GM12878 (cell line): ENCODE results near the gene SLIRP. TPM values are rescaled to one million over a fixed set of nuclear protein-coding genes. Genes with fewer than 3 reads are reported as not detected.
A peak's percentile ranks its signal among the peaks of the same experiment; 100 is the strongest.

Experiments
- ATAC-seq: fragments of 200-7000 bp; cut with Tn5 transposase; 3 replicates; pipeline ENCODE4 v1.9.1; 2020; ENCODE audit warnings: mild to moderate bottlenecking, moderate library complexity
- BruUV-seq: library from RNA; stranded (reverse); fragments of 400-500 nt; replicated peaks from 2 replicates; lab custom pipeline; 2021; lab: Mats Ljungman, UMichigan
- CTCF ChIA-PET: fragments of 300-600 bp; sonication (Branson Sonifier 250); formaldehyde crosslinking; extraction: SDS; loops from one replicate; lab custom pipeline; 2021; ENCODE audit warnings: inconsistent platforms; lab: Yijun Ruan, JAX
- POLR2A ChIA-PET: fragments of 350-600 bp; formaldehyde crosslinking; extraction: SDS; loops from one replicate; lab custom pipeline; 2021; ENCODE audit warnings: inconsistent platforms; lab: Charles Lee
- RAD21 ChIA-PET: fragments of 300-600 bp; sonication (Branson Sonifier 250); formaldehyde crosslinking; loops from one replicate; lab custom pipeline; 2023; ENCODE audit warnings: antibody characterized with exemption; ENCODE audit not compliant: unreplicated experiment; lab: Charles Lee
- SMC1A ChIA-PET: fragments of 300-600 bp; sonication (Branson Sonifier 250); formaldehyde crosslinking; loops from one replicate; lab custom pipeline; 2023; ENCODE audit not compliant: unreplicated experiment, uncharacterized antibody; lab: Charles Lee
- DNase-seq: peaks from one replicate; pipeline ENCODE4 v3.0.0-alpha.2; 2011; ENCODE audit warnings: low read depth, low spot score
- FAIRE-seq: peaks from 3 replicates; lab custom pipeline; 2011; peaks lifted over from hg19 to GRCh38; lab: Jason Lieb, UNC
- H2AFZ ChIP-seq: 2 replicates; pipeline ENCODE4 v1.6.0; 2011; ENCODE audit warnings: low read depth, low read length, control low read depth; ENCODE audit not compliant: control insufficient read depth
- H3K27ac ChIP-seq: 2 replicates; pipeline ENCODE4 v1.5.1; 2011; ENCODE audit warnings: control low read depth; ENCODE audit not compliant: control insufficient read depth, insufficient read depth
- H3K27me3 ChIP-seq, 2 experiments: replicated peaks in 1 of 2; 2 replicates each; pipeline versions ENCODE4 v1.6.0 to v1.6.1; 2011; ENCODE audit warnings: low read length in 1 of 2; ENCODE audit not compliant: control insufficient read depth in 2 of 2, insufficient read depth in 2 of 2
- H3K36me3 ChIP-seq, 2 experiments: 2 replicates each; pipeline ENCODE4 v1.5.1; 2011; ENCODE audit warnings: low read length in 1 of 2; ENCODE audit not compliant: control insufficient read depth in 2 of 2, insufficient read depth in 2 of 2
- H3K4me1 ChIP-seq: 2 replicates; pipeline ENCODE4 v1.6.1; 2011; ENCODE audit warnings: mild to moderate bottlenecking, low read length, moderate library complexity, mixed read lengths; ENCODE audit not compliant: control insufficient read depth, insufficient read depth
- H3K4me2 ChIP-seq: 2 replicates; pipeline ENCODE4 v1.6.0; 2011; ENCODE audit warnings: control low read depth; ENCODE audit not compliant: control insufficient read depth, insufficient read depth
- H3K4me3 ChIP-seq: fragments of 200-600 bp; sonication (generic); 2 replicates; pipeline ENCODE4 v1.5.1; 2016
- H3K79me2 ChIP-seq: 2 replicates; pipeline ENCODE4 v1.6.0; 2011; ENCODE audit warnings: low read length; ENCODE audit not compliant: control insufficient read depth, insufficient read depth
- H3K9ac ChIP-seq: 2 replicates; pipeline ENCODE4 v1.8.0; 2011; ENCODE audit warnings: low read length, control low read depth, mixed read lengths; ENCODE audit not compliant: control insufficient read depth, insufficient read depth
- H3K9me3 ChIP-seq: replicated peaks from 3 replicates; pipeline ENCODE4 v1.5.1; 2011; ENCODE audit warnings: mild to moderate bottlenecking, low read length; ENCODE audit not compliant: control insufficient read depth, insufficient read depth
- H4K20me1 ChIP-seq: 2 replicates; pipeline ENCODE4 v1.6.0; 2011; ENCODE audit not compliant: control insufficient read depth, insufficient read depth
- FOXK2 ChIP-seq: fragments of 450-650 bp; IDR thresholded peaks from 2 replicates; pipeline ENCODE4 v1.6.1; 2017; ENCODE audit warnings: mild to moderate bottlenecking, moderate library complexity
- GABPA ChIP-seq: IDR thresholded peaks from 2 replicates; pipeline ENCODE4 v1.6.1; 2014; ENCODE audit warnings: antibody characterized with exemption, low read depth, mild to moderate bottlenecking, inconsistent platforms
- HDAC2 ChIP-seq: fragments of 200-600 bp; sonication (generic); IDR thresholded peaks from 2 replicates; pipeline ENCODE4 v1.6.1; 2017
- HDGF ChIP-seq: fragments of 450-650 bp; IDR thresholded peaks from 2 replicates; pipeline ENCODE4 v1.6.1; 2016; ENCODE audit warnings: antibody characterized with exemption
- KDM1A ChIP-seq: fragments of 200-600 bp; sonication (generic); IDR thresholded peaks from 2 replicates; pipeline ENCODE4 v1.6.1; 2016; ENCODE audit warnings: borderline replicate concordance
- NFYA ChIP-seq: IDR thresholded peaks from 2 replicates; pipeline ENCODE4 v1.6.1; 2011; ENCODE audit warnings: low read depth, mild to moderate bottlenecking, low read length, improper control_type of control experiment, borderline replicate concordance
- NR2C2 ChIP-seq: IDR thresholded peaks from 2 replicates; pipeline ENCODE4 v1.6.1; 2011; ENCODE audit warnings: borderline replicate concordance, low read depth; ENCODE audit not compliant: control insufficient read depth, insufficient read length
- RB1 ChIP-seq: fragments of 450-650 bp; formaldehyde crosslinking; IDR thresholded peaks from 2 replicates; pipeline ENCODE4 v1.6.1; 2017; ENCODE audit warnings: mild to moderate bottlenecking, borderline replicate concordance
- SREBF1 ChIP-seq: IDR thresholded peaks from 2 replicates; pipeline ENCODE4 v1.6.1; 2012; ENCODE audit warnings: mild to moderate bottlenecking, low read length
- STAT3 ChIP-seq: IDR thresholded peaks from 2 replicates; pipeline ENCODE4 v1.6.1; 2011; ENCODE audit warnings: low read depth, low read length, improper control_type of control experiment
- TAF1 ChIP-seq: IDR thresholded peaks from 2 replicates; pipeline ENCODE4 v1.6.1; 2011; ENCODE audit warnings: mild to moderate bottlenecking, low read depth, low read length, borderline replicate concordance
- TCF3 ChIP-seq: IDR thresholded peaks from 2 replicates; pipeline ENCODE4 v1.6.1; 2012; ENCODE audit warnings: low read depth, mild to moderate bottlenecking, low read length, borderline replicate concordance; ENCODE audit not compliant: insufficient read depth
- WGBS: methylation state at CpG from one replicate; pipeline ENCODE4 v1.1.6; 2016; ENCODE audit warnings: low lambda C conversion rate; ENCODE audit not compliant: insufficient replicate concordance, insufficient coverage; ENCODE audit errors: missing lambda C conversion rate; 5-methylcytosine and 5-hydroxymethylcytosine counted together
- in situ Hi-C: fragments of 300-500 bp; cut with MboI; formaldehyde crosslinking; loops from 9 replicates; pipeline ENCODE4 v1.14.3; 2018; ENCODE audit warnings: mixed read lengths
- intact Hi-C: fragments of 100-400 bp; cut with micrococcal nuclease; formaldehyde crosslinking; loops from one replicate; pipeline ENCODE4 v1.14.2; 2022; ENCODE audit not compliant: unreplicated experiment
- polyA plus RNA-seq, 11 experiments: library from polyadenylated mRNA; depleted of rRNA in 4 of 11; unstranded in 6 of 11; stranded (reverse) in 5 of 11; fragments of >200 nt; fragmentation: Nextera tagmentation in 4 of 11; fragmentation: Illumina TruSeq in 1 of 11; extraction: Ambion mirVana in 4 of 11; extraction: Trizol in 1 of 11; gene quantifications; 1 replicate in 1 of 11; 2 replicates in 10 of 11; pipeline versions ENCODE4 v1.2.1 to v1.2.3, GENCODE V29; 2011 to 2016; ENCODE audit warnings: inconsistent platforms in 2 of 11, missing spikeins in 2 of 11, low read depth in 1 of 11
- total RNA-seq, 4 experiments: library from RNA; depleted of rRNA in 3 of 4; stranded (reverse); fragments of >200 nt in 3 of 4; fragmentation: Illumina TruSeq in 1 of 4; extraction: Trizol in 1 of 4; gene quantifications; 2 replicates each; pipeline versions ENCODE4 v1.2.1 to v1.2.3, GENCODE V29; 2013 to 2021
- TF ChIP-seq, protein P1 (sequence below): fragments of 150-350 bp; IDR thresholded peaks from 2 replicates; pipeline ENCODE4 v1.6.1; 2014; ENCODE audit warnings: mild to moderate bottlenecking, low read depth, low read length
- TF ChIP-seq, protein P2 (sequence below): IDR thresholded peaks from 2 replicates; pipeline ENCODE4 v1.6.1; 2012; ENCODE audit warnings: low read depth, low read length, improper control_type of control experiment
- TF ChIP-seq, protein P3 (sequence below): IDR thresholded peaks from 2 replicates; pipeline ENCODE4 v1.6.1; 2011; ENCODE audit warnings: low read depth, mild to moderate bottlenecking, low read length, moderate library complexity, borderline replicate concordance; ENCODE audit errors: extremely low read depth
- TF ChIP-seq, protein P4 (sequence below): fragments of 450-650 bp; conservative IDR thresholded peaks from 2 replicates; pipeline ENCODE4 v1.6.1; 2017; ENCODE audit warnings: mild to moderate bottlenecking, moderate library complexity

The SLIRP gene
- total and polyA plus RNA-seq, 10 of the 15 experiments (the other 5 are each of a cell fraction or from before 2014, with no cell fraction given) = 196 to 1,510 (median 596) TPM

DNA sequence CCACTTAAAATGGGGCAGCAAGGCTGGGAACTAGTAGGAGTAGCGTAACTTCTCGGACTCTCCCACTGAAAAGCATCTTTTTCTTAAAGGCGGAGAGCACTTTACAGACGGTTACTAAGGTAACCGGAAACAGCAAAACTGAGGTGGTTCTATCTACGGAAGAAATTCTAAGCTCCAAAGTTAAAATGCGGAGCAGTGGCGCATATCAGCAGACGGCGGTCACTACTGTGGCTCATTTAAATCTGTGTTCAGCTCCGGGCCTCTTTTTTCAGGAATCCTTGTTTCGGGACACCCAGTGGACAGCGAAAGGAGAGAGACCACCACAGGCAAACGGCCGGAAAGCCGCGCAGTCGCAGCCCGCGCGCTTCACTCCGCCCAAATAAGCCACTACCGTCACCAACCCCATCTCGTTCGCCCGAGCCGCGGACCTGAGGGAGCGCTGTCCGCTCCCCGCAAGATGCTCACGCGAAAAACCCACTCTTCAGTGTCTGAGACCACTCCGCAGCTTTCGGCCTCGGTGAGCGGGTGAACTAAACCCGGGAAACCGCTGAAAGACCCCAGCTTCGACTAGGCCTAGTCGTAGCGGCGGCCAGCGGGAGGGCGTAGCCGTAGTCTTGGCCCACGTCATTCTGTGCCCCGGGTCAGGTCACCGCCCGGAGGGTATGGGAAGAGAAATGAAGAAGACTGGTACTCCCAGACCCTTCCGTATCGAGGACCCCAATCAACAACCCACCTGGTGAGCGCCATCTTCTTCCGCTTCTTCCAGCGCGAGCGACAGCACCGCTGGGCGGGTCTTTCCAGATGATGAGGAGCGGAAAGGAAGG, 52.7 kb downstream of the SLIRP start, which contains the start of gene SNW1:
Gene SNW1 (minus strand): TSS at position 776 of the 824 bp plus-strand sequence. CDS start 29 bp downstream, at position 747.
- H3K4me2 ChIP-seq = peak within 1 kb of the TSS; percentile 81
- peak within 1 kb of the TSS; percentile 98 for H2AFZ ChIP-seq
- peak within 1 kb of the TSS; percentile 82 for H3K27ac ChIP-seq
- peak within 1 kb of the TSS; percentile 88 for H3K4me3 ChIP-seq
- H3K9ac ChIP-seq = peak within 1 kb of the TSS; percentile 84
- no peaks in the 10 kb centered on the region; the same call in 2 of the 3 replicates for H3K9me3 ChIP-seq
- H3K36me3 ChIP-seq = no peaks in the 10 kb centered on the region
- ChIA-PET SMC1A (interaction anchor here (0.6 to 1.5 kb wide), 5 partner anchors 10 to 406 kb away, joined by 3 to 5 read pairs (median 3); no protein-coding TSS in a partner anchor), CTCF (interaction anchor here (1.1 to 2.3 kb wide), 5 partner anchors 9 to 303 kb away, joined by 3 to 11 read pairs (median 4); partner anchors contain the start of genes ADCK1 and AHSA1), RAD21 (interaction anchor here (1.5 kb wide), 1 partner anchor 43 kb away, joined by 3 read pairs; no protein-coding TSS in a partner anchor), POLR2A (interaction anchor here (1.1 to 1.4 kb wide), 2 partner anchors 39 to 54 kb away, joined by 3 read pairs; partner anchors contain the start of gene ADCK1)
- H3K79me2 ChIP-seq = peaks cover 40% of the 10 kb centered on the region
- peaks cover 2% of the 10 kb centered on the region for H3K4me1 ChIP-seq
- TSS peak; percentile 67 for BruUV-seq
- no peak for FAIRE-seq
- in situ Hi-C loops = no loop called here
- under 1% methylated on average over 60 of the region's 60 CpGs for WGBS
- intact Hi-C loops = loop anchor here (1.0 to 2.0 kb wide), 3 partner anchors 40 to 304 kb away; partner anchors contain the start of genes ADCK1, ALKBH1, SLIRP and VIPAS39
- ATAC-seq = peak; percentile 95
- DNase-seq = no peak
- no peaks in the 10 kb centered on the region for H3K27me3 ChIP-seq
- H4K20me1 ChIP-seq = no peaks in the 10 kb centered on the region
- TF ChIP-seq HDAC2 (no peak), FOXK2 (no peak), HDGF (no peak), SREBF1 (no peak), TAF1 (peak; percentile 39; the same call in 1 of the 2 replicates), STAT3 (no peak), NFYA (no peak), KDM1A (no peak), GABPA (peak; percentile 85), NR2C2 (no peak), TCF3 (peak; percentile 53; the same call in 1 of the 2 replicates), RB1 (peak; percentile 19; the same call in 1 of the 2 replicates)
- TF ChIP-seq, protein P1, sequence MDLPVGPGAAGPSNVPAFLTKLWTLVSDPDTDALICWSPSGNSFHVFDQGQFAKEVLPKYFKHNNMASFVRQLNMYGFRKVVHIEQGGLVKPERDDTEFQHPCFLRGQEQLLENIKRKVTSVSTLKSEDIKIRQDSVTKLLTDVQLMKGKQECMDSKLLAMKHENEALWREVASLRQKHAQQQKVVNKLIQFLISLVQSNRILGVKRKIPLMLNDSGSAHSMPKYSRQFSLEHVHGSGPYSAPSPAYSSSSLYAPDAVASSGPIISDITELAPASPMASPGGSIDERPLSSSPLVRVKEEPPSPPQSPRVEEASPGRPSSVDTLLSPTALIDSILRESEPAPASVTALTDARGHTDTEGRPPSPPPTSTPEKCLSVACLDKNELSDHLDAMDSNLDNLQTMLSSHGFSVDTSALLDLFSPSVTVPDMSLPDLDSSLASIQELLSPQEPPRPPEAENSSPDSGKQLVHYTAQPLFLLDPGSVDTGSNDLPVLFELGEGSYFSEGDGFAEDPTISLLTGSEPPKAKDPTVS = no peak
- TF ChIP-seq, protein P2, sequence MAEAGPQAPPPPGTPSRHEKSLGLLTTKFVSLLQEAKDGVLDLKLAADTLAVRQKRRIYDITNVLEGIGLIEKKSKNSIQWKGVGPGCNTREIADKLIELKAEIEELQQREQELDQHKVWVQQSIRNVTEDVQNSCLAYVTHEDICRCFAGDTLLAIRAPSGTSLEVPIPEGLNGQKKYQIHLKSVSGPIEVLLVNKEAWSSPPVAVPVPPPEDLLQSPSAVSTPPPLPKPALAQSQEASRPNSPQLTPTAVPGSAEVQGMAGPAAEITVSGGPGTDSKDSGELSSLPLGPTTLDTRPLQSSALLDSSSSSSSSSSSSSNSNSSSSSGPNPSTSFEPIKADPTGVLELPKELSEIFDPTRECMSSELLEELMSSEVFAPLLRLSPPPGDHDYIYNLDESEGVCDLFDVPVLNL = no peak
- TF ChIP-seq, protein P3, sequence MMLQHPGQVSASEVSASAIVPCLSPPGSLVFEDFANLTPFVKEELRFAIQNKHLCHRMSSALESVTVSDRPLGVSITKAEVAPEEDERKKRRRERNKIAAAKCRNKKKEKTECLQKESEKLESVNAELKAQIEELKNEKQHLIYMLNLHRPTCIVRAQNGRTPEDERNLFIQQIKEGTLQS = 0 out of 2 replicates have a peak, but pooled peaks have one; percentile 24
- TF ChIP-seq, protein P4, sequence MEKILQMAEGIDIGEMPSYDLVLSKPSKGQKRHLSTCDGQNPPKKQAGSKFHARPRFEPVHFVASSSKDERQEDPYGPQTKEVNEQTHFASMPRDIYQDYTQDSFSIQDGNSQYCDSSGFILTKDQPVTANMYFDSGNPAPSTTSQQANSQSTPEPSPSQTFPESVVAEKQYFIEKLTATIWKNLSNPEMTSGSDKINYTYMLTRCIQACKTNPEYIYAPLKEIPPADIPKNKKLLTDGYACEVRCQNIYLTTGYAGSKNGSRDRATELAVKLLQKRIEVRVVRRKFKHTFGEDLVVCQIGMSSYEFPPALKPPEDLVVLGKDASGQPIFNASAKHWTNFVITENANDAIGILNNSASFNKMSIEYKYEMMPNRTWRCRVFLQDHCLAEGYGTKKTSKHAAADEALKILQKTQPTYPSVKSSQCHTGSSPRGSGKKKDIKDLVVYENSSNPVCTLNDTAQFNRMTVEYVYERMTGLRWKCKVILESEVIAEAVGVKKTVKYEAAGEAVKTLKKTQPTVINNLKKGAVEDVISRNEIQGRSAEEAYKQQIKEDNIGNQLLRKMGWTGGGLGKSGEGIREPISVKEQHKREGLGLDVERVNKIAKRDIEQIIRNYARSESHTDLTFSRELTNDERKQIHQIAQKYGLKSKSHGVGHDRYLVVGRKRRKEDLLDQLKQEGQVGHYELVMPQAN = peak; percentile 69
